ENCODE measurements around the gene LTB.

Gene LTB

GRCh38 chr6:31535538-31536324 lies 46.5 kb downstream of the LTB start:
- no peak for DNase-seq (ENCODE audit: low spot score)
- TF ChIP-seq CTCF (IDR thresholded peaks at IDR 0.05; ENCODE audit: borderline replicate concordance, control extremely low read depth, extremely low read depth, insufficient read depth, missing control alignments): no peak
- in situ Hi-C loops (cut with MboI; ENCODE audit: low sequenced_read_pairs, unreplicated experiment): no loop called here

GRCh38 chr6:31534521-31535040 lies 47.6 kb downstream of the LTB start:
- TF ChIP-seq CTCF (IDR thresholded peaks at IDR 0.05; ENCODE audit: borderline replicate concordance, control extremely low read depth, extremely low read depth, insufficient read depth, missing control alignments): no peak
- DNase-seq (ENCODE audit: low spot score): no peak
- in situ Hi-C loops (cut with MboI; ENCODE audit: low sequenced_read_pairs, unreplicated experiment): no loop called here

- no peak for DNase-seq (ENCODE audit: low spot score)
- in situ Hi-C loops (cut with MboI; ENCODE audit: low sequenced_read_pairs, unreplicated experiment): no loop called here
Measured at GRCh38 chr6:31534011-31534410, 48.2 kb downstream of the LTB start.

GRCh38 chr6:31533455-31533841 lies 48.8 kb downstream of the LTB start:
- in situ Hi-C loops (cut with MboI; ENCODE audit: low sequenced_read_pairs, unreplicated experiment): no loop called here
- DNase-seq (ENCODE audit: low spot score): no peak
- TF ChIP-seq CTCF (IDR thresholded peaks at IDR 0.05; ENCODE audit: borderline replicate concordance, control extremely low read depth, extremely low read depth, insufficient read depth, missing control alignments): no peak

More at GRCh38 chr6:31534011-31534410, 48.2 kb downstream of the LTB start:
- TF ChIP-seq CTCF (IDR thresholded peaks at IDR 0.05; ENCODE audit: borderline replicate concordance, control extremely low read depth, extremely low read depth, insufficient read depth, missing control alignments): no peak

- no peak for DNase-seq (ENCODE audit: low spot score)
- in situ Hi-C loops (cut with MboI; ENCODE audit: low sequenced_read_pairs, unreplicated experiment): no loop called here
- TF ChIP-seq CTCF (IDR thresholded peaks at IDR 0.05; ENCODE audit: borderline replicate concordance, control extremely low read depth, extremely low read depth, insufficient read depth, missing control alignments): no peak
Measured at GRCh38 chr6:31532644-31533454, 49.4 kb downstream of the LTB start.

GRCh38 chr6:31531771-31532643 lies 50.2 kb downstream of the LTB start:
- in situ Hi-C loops (cut with MboI; ENCODE audit: low sequenced_read_pairs, unreplicated experiment): no loop called here
- TF ChIP-seq CTCF (IDR thresholded peaks at IDR 0.05; ENCODE audit: borderline replicate concordance, control extremely low read depth, extremely low read depth, insufficient read depth, missing control alignments): no peak
- no peak for DNase-seq (ENCODE audit: low spot score)
